ENCODE measurements around the gene PLPPR3.
"Not testable (repeated sequence)": the region's sequence is repeated elsewhere in the genome, so short reads cannot be mapped to it uniquely, and the experiment has no call there.

GRCh38 chr19:820212-820611 lies 1.5 kb downstream of the PLPPR3 start:
- not testable (repeated sequence) for TF ChIP-seq POLR2A, CTCF, POLR2AphosphoS5 (IDR thresholded peaks at IDR 0.05)
